ENCODE results near the gene TMEM125. TPM values are rescaled to one million over a fixed set of nuclear protein-coding genes. Genes with fewer than 3 reads are reported as not detected.

The TMEM125 gene
- total and polyA plus RNA-seq, 2 experiments from 2014 or later: not detected

GRCh38 chr1:43293176-43293575 lies 23.4 kb downstream of the TMEM125 start:
- Histone ChIP-seq H3K27ac (no peak overlapping the region), H4K20me1 (ENCODE audit: insufficient read depth) (no peaks in the 10 kb centered on the region), H3K9me3 (ENCODE audit: low read depth) (no peaks in the 10 kb centered on the region), H3K9me2 (ENCODE audit: insufficient read depth) (no peaks in the 10 kb centered on the region), H2AFZ (no peak overlapping the region), H3K36me3 (ENCODE audit: low read depth) (no peaks in the 10 kb centered on the region), H3K4me3 (no peak overlapping the region), H3K4me1 (ENCODE audit: insufficient read depth) (no peaks in the 10 kb centered on the region), H3K9ac (no peak overlapping the region), H3K27me3 (replicated peaks; ENCODE audit: insufficient read depth) (peaks cover 2% of the 10 kb centered on the region; the same call in 1 of the 2 replicates), H3K4me2 (ENCODE audit: unreplicated experiment) (no peak overlapping the region), H3K79me2 (ENCODE audit: insufficient read depth) (no peaks in the 10 kb centered on the region), H3F3A (ENCODE audit: insufficient read depth) (no peaks in the 10 kb centered on the region)
- WGBS, 2 experiments (ENCODE audit: low coverage in 1 of 2, low lambda C conversion rate in 2 of 2, missing lambda C conversion rate in 2 of 2): 68 to 71% methylated on average over 2 of the region's 2 CpGs
- in situ Hi-C loops (cut with MboI): no loop called here
- DNase-seq: peak; percentile 12
- TF ChIP-seq EZH2phosphoT487 (IDR thresholded peaks at IDR 0.05; ENCODE audit: insufficient read depth, low read depth): no peak
- TF ChIP-seq EZH2 (IDR thresholded peaks at IDR 0.05; ENCODE audit: insufficient read depth, poor library complexity, severe bottlenecking): no peak

DNA sequence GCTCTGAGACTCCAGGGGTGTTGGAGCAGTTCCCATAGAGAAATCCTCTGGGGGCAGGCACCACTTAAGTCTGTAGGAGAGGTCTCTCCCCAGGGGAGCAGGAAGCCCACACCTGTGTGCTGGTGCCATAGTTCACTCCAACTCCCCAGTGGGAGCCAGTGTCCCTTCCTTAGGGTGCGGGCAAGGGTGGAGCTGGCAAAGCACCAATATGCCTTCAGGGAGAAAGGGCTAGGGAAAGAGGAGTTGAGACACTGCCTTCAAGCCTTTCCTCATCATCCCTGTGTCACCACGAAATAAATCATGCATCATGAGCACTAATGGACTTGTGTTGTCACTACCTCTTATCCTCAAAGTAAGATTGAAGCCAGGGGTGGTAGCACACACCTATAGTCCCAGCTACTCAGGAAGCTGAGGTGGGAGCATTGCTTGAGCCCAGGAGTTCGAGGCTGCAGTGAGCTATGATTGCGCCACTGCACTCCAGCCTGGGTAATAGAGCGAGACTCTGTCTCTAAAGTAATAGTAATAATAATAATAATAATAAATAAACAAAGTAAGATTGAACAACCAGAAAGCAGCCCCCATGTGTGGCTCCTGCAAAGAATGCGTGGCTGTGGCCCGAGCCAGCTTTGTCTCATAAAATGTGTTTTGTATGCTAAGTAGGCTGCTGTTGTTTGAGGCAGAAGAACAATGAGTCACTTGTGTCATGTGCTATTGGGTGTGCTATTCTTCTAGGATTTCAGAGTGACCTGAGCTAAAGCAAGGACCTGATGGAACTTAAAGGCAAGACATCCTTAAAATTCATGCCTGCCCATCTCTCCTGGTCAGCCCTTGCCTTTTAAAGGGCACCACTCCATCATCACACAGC lies 24.3 kb downstream of the TMEM125 start:
- peak; percentile 72 for DNase-seq
- in situ Hi-C loops (cut with MboI): no loop called here

DNA sequence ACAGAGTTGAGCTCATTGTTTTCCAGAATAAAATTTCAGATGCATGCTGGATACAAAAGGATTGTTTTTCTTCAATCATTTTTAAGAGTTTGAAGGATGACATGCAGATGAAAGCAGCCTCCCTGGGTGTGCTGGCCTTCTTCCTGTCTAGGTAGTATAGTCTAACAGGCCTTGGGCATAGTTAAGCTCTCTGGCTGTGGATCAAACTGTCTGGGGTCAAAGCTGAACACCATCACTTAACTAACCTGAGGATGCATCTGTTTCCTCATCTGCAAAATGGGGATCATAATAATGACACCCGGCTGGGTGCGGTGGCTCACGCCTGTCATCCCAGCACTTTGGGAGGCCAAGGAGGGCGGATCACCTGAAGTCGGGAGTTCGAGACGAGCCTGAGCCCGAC lies 25.0 kb downstream of the TMEM125 start:
- no peak overlapping the region for H2AFZ ChIP-seq
- TF ChIP-seq EZH2 (IDR thresholded peaks at IDR 0.05; ENCODE audit: insufficient read depth, poor library complexity, severe bottlenecking) (no peak), EZH2phosphoT487 (IDR thresholded peaks at IDR 0.05; ENCODE audit: insufficient read depth, low read depth) (no peak)
- no peaks in the 10 kb centered on the region for H3F3A ChIP-seq (ENCODE audit: insufficient read depth)
- no peaks in the 10 kb centered on the region for H4K20me1 ChIP-seq (ENCODE audit: insufficient read depth)
- in situ Hi-C loops (cut with MboI): no loop called here
- H3K36me3 ChIP-seq (ENCODE audit: low read depth): no peaks in the 10 kb centered on the region
- H3K4me2 ChIP-seq (ENCODE audit: unreplicated experiment): no peak overlapping the region
- H3K9ac ChIP-seq: no peak overlapping the region
- DNase-seq: no peak
- no peaks in the 10 kb centered on the region for H3K27me3 ChIP-seq (replicated peaks; ENCODE audit: insufficient read depth)
- no peaks in the 10 kb centered on the region for H3K9me2 ChIP-seq (ENCODE audit: insufficient read depth)
- H3K27ac ChIP-seq: no peak overlapping the region
- H3K9me3 ChIP-seq (ENCODE audit: low read depth): no peaks in the 10 kb centered on the region
- 96 to 97% methylated on average over 8 of the region's 8 CpGs for WGBS, 2 experiments (ENCODE audit: low coverage in 1 of 2, low lambda C conversion rate in 2 of 2, missing lambda C conversion rate in 2 of 2)
- H3K4me1 ChIP-seq (ENCODE audit: insufficient read depth): no peaks in the 10 kb centered on the region
- H3K79me2 ChIP-seq (ENCODE audit: insufficient read depth): no peaks in the 10 kb centered on the region
- no peak overlapping the region for H3K4me3 ChIP-seq

More for the DNA sequence above, 24.3 kb downstream of the TMEM125 start:
- no peaks in the 10 kb centered on the region for H3F3A ChIP-seq (ENCODE audit: insufficient read depth)
- no peaks in the 10 kb centered on the region for H3K4me1 ChIP-seq (ENCODE audit: insufficient read depth)
- H4K20me1 ChIP-seq (ENCODE audit: insufficient read depth): no peaks in the 10 kb centered on the region
- no peaks in the 10 kb centered on the region for H3K36me3 ChIP-seq (ENCODE audit: low read depth)
- no peak overlapping the region for H3K9ac ChIP-seq
- H3K9me2 ChIP-seq (ENCODE audit: insufficient read depth): no peaks in the 10 kb centered on the region
- TF ChIP-seq EZH2phosphoT487 (IDR thresholded peaks at IDR 0.05; ENCODE audit: insufficient read depth, low read depth) (no peak), EZH2 (IDR thresholded peaks at IDR 0.05; ENCODE audit: insufficient read depth, poor library complexity, severe bottlenecking) (no peak)
- H3K4me3 ChIP-seq: no peak overlapping the region
- no peaks in the 10 kb centered on the region for H3K9me3 ChIP-seq (ENCODE audit: low read depth)
- H2AFZ ChIP-seq: no peak overlapping the region
- WGBS, 2 experiments (ENCODE audit: low coverage in 1 of 2, low lambda C conversion rate in 2 of 2, missing lambda C conversion rate in 2 of 2): 41 to 51% methylated on average over 7 of the region's 7 CpGs
- no peak overlapping the region for H3K4me2 ChIP-seq (ENCODE audit: unreplicated experiment)
- no peak overlapping the region for H3K27ac ChIP-seq
- no peaks in the 10 kb centered on the region for H3K27me3 ChIP-seq (replicated peaks; ENCODE audit: insufficient read depth)
- no peaks in the 10 kb centered on the region for H3K79me2 ChIP-seq (ENCODE audit: insufficient read depth)

GRCh38 chr1:43296207-43296606 lies 26.4 kb downstream of the TMEM125 start:
- H3K4me1 ChIP-seq (ENCODE audit: insufficient read depth): no peaks in the 10 kb centered on the region
- WGBS, 2 experiments (ENCODE audit: low coverage in 1 of 2, low lambda C conversion rate in 2 of 2, missing lambda C conversion rate in 2 of 2): 0 to 12% methylated on average over 1 of the region's 1 CpG
- in situ Hi-C loops (cut with MboI): no loop called here
- H2AFZ ChIP-seq: no peak overlapping the region
- no peak overlapping the region for H3K9ac ChIP-seq
- no peaks in the 10 kb centered on the region for H4K20me1 ChIP-seq (ENCODE audit: insufficient read depth)
- H3K9me2 ChIP-seq (ENCODE audit: insufficient read depth): no peaks in the 10 kb centered on the region
- no peak overlapping the region for H3K4me2 ChIP-seq (ENCODE audit: unreplicated experiment)
- no peaks in the 10 kb centered on the region for H3K27me3 ChIP-seq (replicated peaks; ENCODE audit: insufficient read depth)
- H3F3A ChIP-seq (ENCODE audit: insufficient read depth): no peaks in the 10 kb centered on the region
- H3K9me3 ChIP-seq (ENCODE audit: low read depth): no peaks in the 10 kb centered on the region
- no peaks in the 10 kb centered on the region for H3K36me3 ChIP-seq (ENCODE audit: low read depth)
- no peak for DNase-seq
- H3K79me2 ChIP-seq (ENCODE audit: insufficient read depth): no peaks in the 10 kb centered on the region
- H3K27ac ChIP-seq: no peak overlapping the region
- TF ChIP-seq EZH2 (IDR thresholded peaks at IDR 0.05; ENCODE audit: insufficient read depth, poor library complexity, severe bottlenecking) (no peak), EZH2phosphoT487 (IDR thresholded peaks at IDR 0.05; ENCODE audit: insufficient read depth, low read depth) (no peak)
- no peak overlapping the region for H3K4me3 ChIP-seq

All from GM23248 (cell line).